PC-9 (cell line): ENCODE measurements around the gene CYP2C19. TPM values are rescaled to one million over a fixed set of nuclear protein-coding genes. Genes with fewer than 3 reads are reported as not detected.
"Not testable (repeated sequence)": the region's sequence is repeated elsewhere in the genome, so short reads cannot be mapped to it uniquely, and the experiment has no call there.

Experiments
- BruUV-seq: library from RNA; stranded (reverse); fragments of 400-500 nt; replicated peaks from 2 replicates; lab custom pipeline; 2021; lab: Mats Ljungman, UMichigan
- CTCF ChIA-PET: fragments of 300-600 bp; sonication (Branson Sonifier 250); formaldehyde crosslinking; loops from one replicate; lab custom pipeline; 2022; ENCODE audit warnings: antibody characterized with exemption; lab: Charles Lee
- POLR2A ChIA-PET: fragments of 300-600 bp; sonication (Branson Sonifier 250); formaldehyde crosslinking; loops from one replicate; lab custom pipeline; 2022; ENCODE audit warnings: antibody characterized with exemption; ENCODE audit not compliant: unreplicated experiment; lab: Charles Lee
- DNase-seq, 2 experiments: peaks; one replicate each; pipeline versions ENCODE4 v3.0.0 to v3.0.0-alpha.2; 2015 to 2022; ENCODE audit warnings: mixed read lengths in 1 of 2
- H2AFZ ChIP-seq: fragments of 200-600 bp; sonication (generic); 2 replicates; pipeline ENCODE4 v1.8.1; 2017; ENCODE audit warnings: antibody characterized with exemption
- H3F3A ChIP-seq: fragments of 200-600 bp; sonication (generic); 2 replicates; pipeline ENCODE4 v1.8.1; 2017; ENCODE audit warnings: antibody characterized with exemption, mild to moderate bottlenecking, low read depth; ENCODE audit not compliant: insufficient read depth
- H3K27ac ChIP-seq: fragments of 200-600 bp; sonication (generic); 2 replicates; pipeline ENCODE4 v1.6.1; 2016; ENCODE audit warnings: mixed run types
- H3K27me3 ChIP-seq: fragments of 200-600 bp; sonication (generic); 2 replicates; pipeline ENCODE4 v1.6.1; 2016; ENCODE audit warnings: low read depth, mixed run types; ENCODE audit not compliant: insufficient read depth
- H3K36me3 ChIP-seq: fragments of 200-600 bp; sonication (generic); 2 replicates; pipeline ENCODE4 v1.6.1; 2016; ENCODE audit warnings: low read depth, mixed run types
- H3K4me1 ChIP-seq: fragments of 200-600 bp; sonication (generic); replicated peaks from 2 replicates; pipeline ENCODE4 v1.6.1; 2016; ENCODE audit warnings: mixed run types; ENCODE audit not compliant: insufficient read depth
- H3K4me2 ChIP-seq: fragments of 200-600 bp; sonication (generic); 2 replicates; pipeline ENCODE4 v1.6.1; 2017; ENCODE audit warnings: mixed run types
- H3K4me3 ChIP-seq: fragments of 200-600 bp; sonication (generic); 2 replicates; pipeline ENCODE4 v1.6.1; 2016; ENCODE audit warnings: mixed run types
- H3K79me2 ChIP-seq: fragments of 200-600 bp; sonication (generic); 2 replicates; pipeline ENCODE4 v1.6.1; 2017; ENCODE audit warnings: low read depth, mixed run types
- H3K9me2 ChIP-seq: fragments of 200-600 bp; sonication (generic); 2 replicates; pipeline ENCODE4 v1.8.1; 2017; ENCODE audit warnings: mild to moderate bottlenecking; ENCODE audit not compliant: insufficient read depth
- H3K9me3 ChIP-seq: fragments of 200-600 bp; sonication (generic); 2 replicates; pipeline ENCODE4 v1.8.1; 2016; ENCODE audit warnings: low read depth; ENCODE audit not compliant: insufficient read depth
- H4K20me1 ChIP-seq: fragments of 200-600 bp; sonication (generic); 2 replicates; pipeline ENCODE4 v1.8.1; 2017; ENCODE audit not compliant: insufficient read depth
- EZH2 ChIP-seq: fragments of 200-600 bp; sonication (generic); IDR thresholded peaks from 2 replicates; pipeline ENCODE4 v1.8.0; 2017; ENCODE audit warnings: antibody characterized with exemption, low read depth
- intact Hi-C: fragments of 100-400 bp; cut with micrococcal nuclease; formaldehyde crosslinking; loops from one replicate; pipeline ENCODE4 v1.10.0; 2022; ENCODE audit not compliant: unreplicated experiment
- total RNA-seq: library from RNA; stranded (reverse); gene quantifications from 2 replicates; pipeline ENCODE4 v1.2.3, GENCODE V29; 2021
- TF ChIP-seq, protein P1 (sequence below): fragments of 200-600 bp; sonication (generic); conservative IDR thresholded peaks from 2 replicates; pipeline ENCODE4 v1.6.1; 2017; ENCODE audit warnings: mixed run types, antibody characterized with exemption, mild to moderate bottlenecking, moderate library complexity

Gene CYP2C19
- total RNA-seq, 1 experiment from 2014 or later: not detected

DNA sequence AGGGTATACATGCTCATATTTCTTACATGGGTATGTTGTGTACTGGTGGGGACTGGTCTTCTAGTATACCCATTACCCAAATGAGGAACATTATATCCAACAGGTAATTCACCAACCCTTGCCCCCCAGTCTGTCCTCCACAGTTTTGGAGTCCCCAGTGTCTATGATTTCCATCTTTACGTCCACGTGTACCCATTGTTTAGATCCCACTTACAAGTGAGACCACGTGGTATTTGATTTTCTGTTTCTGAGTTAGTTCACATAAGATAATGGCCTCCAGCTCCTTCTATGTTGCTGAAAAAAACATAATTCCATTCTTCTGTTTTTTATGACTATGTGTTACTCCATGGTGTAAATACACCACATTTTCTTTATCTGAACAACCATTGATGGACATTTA is 126.6 kb downstream of the CYP2C19 start:
- Histone ChIP-seq H3F3A (no peaks in the 10 kb centered on the region), H3K27ac (no peak overlapping the region), H3K79me2 (no peaks in the 10 kb centered on the region), H3K4me3 (no peak overlapping the region), H3K27me3 (no peaks in the 10 kb centered on the region), H3K4me1 (no peaks in the 10 kb centered on the region), H4K20me1 (no peaks in the 10 kb centered on the region), H3K36me3 (no peaks in the 10 kb centered on the region), H3K9me2 (no peaks in the 10 kb centered on the region), H3K9me3 (no peaks in the 10 kb centered on the region), H2AFZ (no peak overlapping the region), H3K4me2 (no peak overlapping the region)
- no TSS peak for BruUV-seq
- intact Hi-C loops: no loop called here
- POLR2A ChIA-PET: no interaction called here
- DNase-seq: no peak
- CTCF ChIA-PET: no interaction called here
- TF ChIP-seq EZH2: no peak
- TF ChIP-seq, protein P1, sequence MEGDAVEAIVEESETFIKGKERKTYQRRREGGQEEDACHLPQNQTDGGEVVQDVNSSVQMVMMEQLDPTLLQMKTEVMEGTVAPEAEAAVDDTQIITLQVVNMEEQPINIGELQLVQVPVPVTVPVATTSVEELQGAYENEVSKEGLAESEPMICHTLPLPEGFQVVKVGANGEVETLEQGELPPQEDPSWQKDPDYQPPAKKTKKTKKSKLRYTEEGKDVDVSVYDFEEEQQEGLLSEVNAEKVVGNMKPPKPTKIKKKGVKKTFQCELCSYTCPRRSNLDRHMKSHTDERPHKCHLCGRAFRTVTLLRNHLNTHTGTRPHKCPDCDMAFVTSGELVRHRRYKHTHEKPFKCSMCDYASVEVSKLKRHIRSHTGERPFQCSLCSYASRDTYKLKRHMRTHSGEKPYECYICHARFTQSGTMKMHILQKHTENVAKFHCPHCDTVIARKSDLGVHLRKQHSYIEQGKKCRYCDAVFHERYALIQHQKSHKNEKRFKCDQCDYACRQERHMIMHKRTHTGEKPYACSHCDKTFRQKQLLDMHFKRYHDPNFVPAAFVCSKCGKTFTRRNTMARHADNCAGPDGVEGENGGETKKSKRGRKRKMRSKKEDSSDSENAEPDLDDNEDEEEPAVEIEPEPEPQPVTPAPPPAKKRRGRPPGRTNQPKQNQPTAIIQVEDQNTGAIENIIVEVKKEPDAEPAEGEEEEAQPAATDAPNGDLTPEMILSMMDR: no peak

DNA sequence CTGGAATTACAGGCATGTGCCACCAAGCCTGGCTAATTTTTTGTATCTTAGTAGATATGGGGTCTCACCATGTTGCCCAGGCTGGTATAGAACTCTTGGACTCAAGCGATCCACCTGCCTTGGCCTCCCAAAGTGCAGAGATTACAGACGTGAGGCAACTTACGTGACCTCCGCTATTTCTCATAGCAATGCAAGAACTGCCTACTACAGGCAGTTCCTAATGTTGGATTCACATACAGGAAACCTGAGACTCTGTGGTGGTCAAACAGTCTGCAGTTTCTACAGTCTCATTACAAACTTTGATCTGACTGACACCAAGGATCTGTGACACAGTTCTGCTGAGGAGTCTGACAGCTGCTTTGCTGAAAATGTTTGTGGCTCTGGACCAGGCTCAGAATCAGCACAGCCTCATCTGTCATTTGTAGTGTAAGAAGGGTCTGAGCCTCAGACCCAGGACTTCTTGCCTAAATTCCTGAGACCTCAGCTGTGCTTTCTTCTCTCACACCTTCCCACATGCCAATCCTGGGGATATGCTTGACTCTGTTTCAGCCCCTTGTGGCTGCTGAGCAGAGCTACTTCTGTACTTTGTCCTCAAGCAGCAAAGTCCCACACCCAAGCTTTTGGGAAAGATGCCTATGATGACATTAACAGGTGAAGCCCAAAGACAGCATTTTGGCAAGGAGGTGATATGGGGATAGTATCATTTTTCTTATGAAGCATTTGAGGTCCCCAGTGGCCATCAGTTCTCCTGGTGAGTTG is 128.0 kb downstream of the CYP2C19 start:
- no peaks in the 10 kb centered on the region for H3K4me1 ChIP-seq
- H3K27me3 ChIP-seq: no peaks in the 10 kb centered on the region
- no peaks in the 10 kb centered on the region for H3K79me2 ChIP-seq
- no peaks in the 10 kb centered on the region for H3K9me2 ChIP-seq
- no peaks in the 10 kb centered on the region for H3F3A ChIP-seq
- no peak overlapping the region for H2AFZ ChIP-seq
- ChIA-PET POLR2A (no interaction called here), CTCF (no interaction called here)
- H3K36me3 ChIP-seq: no peaks in the 10 kb centered on the region
- intact Hi-C loops: no loop called here
- H3K27ac ChIP-seq: no peak overlapping the region
- no peaks in the 10 kb centered on the region for H4K20me1 ChIP-seq
- no TSS peak for BruUV-seq
- TF ChIP-seq EZH2: no peak
- TF ChIP-seq, protein P1: no peak
- no peak overlapping the region for H3K4me3 ChIP-seq
- no peak for DNase-seq
- no peaks in the 10 kb centered on the region for H3K9me3 ChIP-seq
- H3K4me2 ChIP-seq: no peak overlapping the region

DNA sequence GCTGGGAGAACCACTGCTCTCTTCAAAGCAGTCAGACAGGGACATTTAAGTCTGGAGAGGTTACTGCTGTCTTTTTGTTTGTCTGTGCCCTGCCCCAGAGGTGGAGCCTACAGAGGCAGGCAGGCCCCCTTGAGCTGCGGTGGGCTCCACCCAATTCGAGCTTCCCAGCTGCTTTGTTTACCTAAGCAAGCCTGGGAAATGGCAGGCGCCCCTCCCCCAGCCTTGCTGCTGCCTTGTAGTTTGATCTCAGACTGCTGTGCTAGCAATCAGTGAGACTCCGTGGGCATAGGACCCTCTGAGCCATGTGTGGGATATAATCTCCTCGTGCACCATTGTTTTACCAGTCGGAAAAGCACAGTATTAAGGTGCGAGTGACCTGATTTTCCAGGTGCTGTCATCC is 135.9 kb downstream of the CYP2C19 start:
- H3K9me3 ChIP-seq, BruUV-seq, H3F3A ChIP-seq, H2AFZ ChIP-seq, H3K4me1 ChIP-seq, H3K4me3 ChIP-seq, DNase-seq, H3K79me2 ChIP-seq, H3K9me2 ChIP-seq, POLR2A ChIA-PET, H3K27me3 ChIP-seq, H3K27ac ChIP-seq, H3K36me3 ChIP-seq, CTCF ChIA-PET, H3K4me2 ChIP-seq, H4K20me1 ChIP-seq, intact Hi-C loops: not testable (repeated sequence)

DNA sequence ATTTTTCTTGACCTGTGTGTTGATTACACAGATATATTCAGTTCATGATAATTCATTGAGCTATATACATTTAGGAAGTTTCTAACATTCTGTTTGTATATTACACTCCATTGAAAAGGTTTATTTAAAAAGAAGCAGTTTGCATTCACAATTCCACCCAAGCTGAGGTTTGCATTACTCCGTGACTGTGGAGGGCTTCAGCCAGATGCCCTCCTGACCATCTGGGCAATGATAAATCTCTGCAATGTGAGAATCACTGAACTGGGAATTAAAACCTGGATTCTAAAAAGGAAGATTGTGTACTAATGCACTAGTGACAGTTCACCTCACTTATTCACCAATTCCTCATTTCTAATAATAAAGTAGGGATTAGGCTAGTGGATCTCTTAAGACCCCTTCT is 139.6 kb downstream of the CYP2C19 start:
- H2AFZ ChIP-seq: no peak overlapping the region
- no peak for TF ChIP-seq EZH2
- TF ChIP-seq, protein P1: no peak
- H3K9me3 ChIP-seq: no peaks in the 10 kb centered on the region
- no peak overlapping the region for H3K4me3 ChIP-seq
- POLR2A ChIA-PET: no interaction called here
- DNase-seq: no peak
- CTCF ChIA-PET: no interaction called here
- no TSS peak for BruUV-seq
- no peaks in the 10 kb centered on the region for H3K4me1 ChIP-seq
- H3K27me3 ChIP-seq: no peaks in the 10 kb centered on the region
- no peaks in the 10 kb centered on the region for H3K79me2 ChIP-seq
- no peak overlapping the region for H3K27ac ChIP-seq
- intact Hi-C loops: no loop called here
- H3K4me2 ChIP-seq: no peak overlapping the region
- no peaks in the 10 kb centered on the region for H3K9me2 ChIP-seq
- no peaks in the 10 kb centered on the region for H4K20me1 ChIP-seq
- no peaks in the 10 kb centered on the region for H3K36me3 ChIP-seq
- H3F3A ChIP-seq: no peaks in the 10 kb centered on the region
